ENCODE data around the gene PRRX2.

DNA sequence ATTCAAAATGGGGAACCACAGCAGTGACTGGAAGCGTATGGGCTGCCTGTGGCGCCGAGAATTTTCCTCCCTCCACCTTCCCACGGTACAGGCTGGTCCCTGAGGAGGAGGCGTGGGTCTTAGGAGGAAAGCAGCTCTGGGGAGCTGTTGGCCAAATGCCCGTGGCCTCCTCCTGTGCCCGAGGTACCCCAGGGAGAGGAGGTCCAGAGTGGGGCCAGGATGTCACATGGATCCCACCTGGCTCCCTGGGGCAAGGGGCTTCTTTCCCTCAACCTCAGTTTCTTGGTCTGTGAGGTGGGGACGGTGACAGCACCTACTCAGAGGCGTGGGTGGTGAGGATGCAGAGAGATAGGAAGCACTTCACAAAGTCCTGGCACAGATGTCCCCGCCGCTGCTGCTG lies 16.5 kb downstream of the PRRX2 start:
- no peak for TF ChIP-seq EZH2 (IDR thresholded peaks at IDR 0.05; ENCODE audit: borderline replicate concordance, low read length)
- no peak for TF ChIP-seq CTCF (IDR thresholded peaks at IDR 0.05; ENCODE audit: low read length)

Measured in OCI-LY1 (cell line).